Epidermal melanocyte (primary cell): Measurements from ENCODE around the gene CLEC17A.
A peak's percentile ranks its signal among the peaks of the same experiment; 100 is the strongest.
"Not testable (repeated sequence)": the region's sequence is repeated elsewhere in the genome, so short reads cannot be mapped to it uniquely, and the experiment has no call there.

Experiments
- DNase-seq: peaks from one replicate; pipeline ENCODE4 v3.0.0; 2011; ENCODE audit warnings: low spot score; ENCODE audit not compliant: insufficient read length

Gene CLEC17A

GRCh38 chr19:14558370-14559066 lies 24.4 kb upstream of the CLEC17A start:
- DNase-seq: no peak

- no peak for DNase-seq
Measured at GRCh38 chr19:14559916-14560775, 22.7 kb upstream of the CLEC17A start.

- DNase-seq: no peak
Measured at GRCh38 chr19:14560776-14561108, 22.1 kb upstream of the CLEC17A start.

GRCh38 chr19:14561249-14561648 lies 21.6 kb upstream of the CLEC17A start:
- no peak for DNase-seq

- no peak for DNase-seq
Measured at GRCh38 chr19:14561847-14562351, 21.0 kb upstream of the CLEC17A start.

- DNase-seq: no peak
Measured at GRCh38 chr19:14562660-14563589, 20.0 kb upstream of the CLEC17A start.

GRCh38 chr19:14563590-14563926 lies 19.3 kb upstream of the CLEC17A start:
- DNase-seq: no peak

- no peak for DNase-seq
Measured at GRCh38 chr19:14563989-14564651, 18.8 kb upstream of the CLEC17A start.

GRCh38 chr19:14564652-14565297 lies 18.1 kb upstream of the CLEC17A start:
- DNase-seq: not testable (repeated sequence)

GRCh38 chr19:14565298-14565679 lies 17.6 kb upstream of the CLEC17A start:
- DNase-seq: no peak

- DNase-seq: no peak
Measured at GRCh38 chr19:14565765-14566711, 16.8 kb upstream of the CLEC17A start.

- no peak for DNase-seq
Measured at GRCh38 chr19:14566712-14567077, 16.2 kb upstream of the CLEC17A start.

GRCh38 chr19:14567079-14567478 lies 15.8 kb upstream of the CLEC17A start:
- DNase-seq: no peak

- DNase-seq: no peak
Measured at GRCh38 chr19:14570864-14571527, 11.9 kb upstream of the CLEC17A start.

- DNase-seq: peak; percentile 88
Measured at GRCh38 chr19:14571695-14572490, 11.0 kb upstream of the CLEC17A start, which contains the start of gene NDUFB7. Gene NDUFB7, minus strand, starts transcription at chr19:14572066. Its CDS starts 66 bp downstream, at chr19:14572000.

GRCh38 chr19:14575428-14575980 lies 7.4 kb upstream of the CLEC17A start:
- no peak for DNase-seq

- no peak for DNase-seq
Measured at GRCh38 chr19:14576363-14576762, 6.5 kb upstream of the CLEC17A start.

GRCh38 chr19:14577264-14577663 lies 5.6 kb upstream of the CLEC17A start:
- no peak for DNase-seq
